ENCODE data around the gene KCNQ4.

The KCNQ4 gene

DNA sequence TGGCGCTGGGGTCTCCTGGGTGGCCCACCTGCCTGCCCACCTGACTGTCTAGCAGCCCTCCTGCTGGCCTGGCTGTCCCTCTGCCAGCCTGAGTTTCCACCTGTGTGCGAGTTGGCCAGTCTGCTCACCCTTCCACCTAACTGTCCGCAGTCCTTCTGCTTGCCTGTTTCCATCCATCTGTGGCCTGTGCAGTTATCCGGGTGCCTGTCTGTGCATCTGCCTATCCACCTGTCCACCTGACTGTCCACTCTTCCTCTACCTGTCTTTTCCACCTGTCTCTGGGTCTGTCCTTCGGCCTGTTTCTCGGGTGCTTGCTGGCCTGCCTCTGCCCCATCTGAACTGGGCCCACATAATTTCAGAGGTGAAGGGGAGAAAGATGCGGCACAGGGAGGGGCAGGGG lies 1.9 kb downstream of the KCNQ4 start:
- no peak overlapping the region for H3K4me2 ChIP-seq (ENCODE audit: low read length)
- no peak overlapping the region for H3K9ac ChIP-seq (ENCODE audit: low read length)
- H3K9me2 ChIP-seq (ENCODE audit: low read depth, low read length), result no peaks in the 10 kb centered on the region
- TF ChIP-seq EZH2 (IDR thresholded peaks at IDR 0.05; ENCODE audit: borderline replicate concordance, low read length), result no peak
- no peaks in the 10 kb centered on the region for H3F3A ChIP-seq (ENCODE audit: insufficient read depth, low read length)
- no peaks in the 10 kb centered on the region for H4K20me1 ChIP-seq (ENCODE audit: insufficient read depth, low read length)
- no peak overlapping the region for H2AFZ ChIP-seq (ENCODE audit: low read length)
- H3K9me3 ChIP-seq (ENCODE audit: low read length), result no peaks in the 10 kb centered on the region
- H3K4me1 ChIP-seq (ENCODE audit: insufficient read depth, low read length, severe bottlenecking), result no peaks in the 10 kb centered on the region
- H3K4me3 ChIP-seq (ENCODE audit: low read depth, low read length, poor library complexity, severe bottlenecking), result no peak overlapping the region
- no peaks in the 10 kb centered on the region for H3K79me2 ChIP-seq (ENCODE audit: insufficient read depth, low read length)
- H3K27ac ChIP-seq (ENCODE audit: low read depth, low read length, poor library complexity, severe bottlenecking), result no peak overlapping the region
- H3K36me3 ChIP-seq (ENCODE audit: insufficient read depth, low read length), result no peaks in the 10 kb centered on the region
- H3K27me3 ChIP-seq (ENCODE audit: insufficient read depth, low read length), result peaks cover 3% of the 10 kb centered on the region; the same call in 1 of the 2 replicates

DNA sequence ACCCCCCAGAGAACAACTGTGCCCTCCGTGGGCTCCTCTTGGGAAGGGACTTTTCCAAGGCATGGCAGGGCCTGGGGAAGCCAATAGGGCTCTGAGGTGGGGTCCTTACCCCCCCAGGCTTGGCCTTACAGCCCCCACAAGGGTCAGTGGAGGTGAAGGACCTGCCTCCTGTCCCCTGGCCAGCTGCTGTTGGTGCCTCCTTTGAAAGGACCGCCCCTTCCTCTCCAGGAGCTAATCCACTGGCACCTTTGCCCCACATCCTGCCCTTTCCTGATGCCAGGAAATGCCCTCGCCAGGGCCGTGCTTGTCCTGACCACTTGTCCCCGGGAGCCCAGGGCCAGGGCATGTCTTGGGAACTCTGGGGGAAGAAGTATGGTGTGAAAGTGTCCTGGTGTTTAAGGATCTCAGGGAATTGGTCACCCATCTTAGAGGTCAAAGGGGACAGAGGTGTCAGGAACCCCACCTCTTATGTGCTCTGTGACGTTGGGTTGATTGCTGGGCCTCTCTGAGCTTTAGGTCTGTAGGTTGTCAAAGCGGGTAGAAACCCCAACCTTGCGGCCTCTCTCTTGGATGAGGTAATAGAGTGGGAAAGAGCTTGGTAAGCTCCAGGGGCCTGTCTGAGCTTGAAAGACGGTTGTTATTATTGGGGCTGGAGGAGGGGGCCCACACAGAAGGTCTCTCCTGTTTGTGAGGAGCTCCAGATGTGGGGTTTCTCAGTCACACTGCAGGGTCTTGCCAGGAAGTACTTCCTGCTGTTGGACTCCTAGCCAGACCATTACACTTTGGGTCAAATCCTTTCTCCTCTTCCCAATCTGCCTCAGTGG lies 2.8 kb downstream of the KCNQ4 start:
- no peak overlapping the region for H3K27ac ChIP-seq (ENCODE audit: low read depth, low read length, poor library complexity, severe bottlenecking)
- no peaks in the 10 kb centered on the region for H3K36me3 ChIP-seq (ENCODE audit: insufficient read depth, low read length)
- no peaks in the 10 kb centered on the region for H3K9me2 ChIP-seq (ENCODE audit: low read depth, low read length)
- H3K9ac ChIP-seq (ENCODE audit: low read length), result no peak overlapping the region
- H3K27me3 ChIP-seq (ENCODE audit: insufficient read depth, low read length), result peaks cover 3% of the 10 kb centered on the region; the same call in 1 of the 2 replicates
- H3K4me1 ChIP-seq (ENCODE audit: insufficient read depth, low read length, severe bottlenecking), result no peaks in the 10 kb centered on the region
- no peak overlapping the region for H2AFZ ChIP-seq (ENCODE audit: low read length)
- TF ChIP-seq, protein P1, sequence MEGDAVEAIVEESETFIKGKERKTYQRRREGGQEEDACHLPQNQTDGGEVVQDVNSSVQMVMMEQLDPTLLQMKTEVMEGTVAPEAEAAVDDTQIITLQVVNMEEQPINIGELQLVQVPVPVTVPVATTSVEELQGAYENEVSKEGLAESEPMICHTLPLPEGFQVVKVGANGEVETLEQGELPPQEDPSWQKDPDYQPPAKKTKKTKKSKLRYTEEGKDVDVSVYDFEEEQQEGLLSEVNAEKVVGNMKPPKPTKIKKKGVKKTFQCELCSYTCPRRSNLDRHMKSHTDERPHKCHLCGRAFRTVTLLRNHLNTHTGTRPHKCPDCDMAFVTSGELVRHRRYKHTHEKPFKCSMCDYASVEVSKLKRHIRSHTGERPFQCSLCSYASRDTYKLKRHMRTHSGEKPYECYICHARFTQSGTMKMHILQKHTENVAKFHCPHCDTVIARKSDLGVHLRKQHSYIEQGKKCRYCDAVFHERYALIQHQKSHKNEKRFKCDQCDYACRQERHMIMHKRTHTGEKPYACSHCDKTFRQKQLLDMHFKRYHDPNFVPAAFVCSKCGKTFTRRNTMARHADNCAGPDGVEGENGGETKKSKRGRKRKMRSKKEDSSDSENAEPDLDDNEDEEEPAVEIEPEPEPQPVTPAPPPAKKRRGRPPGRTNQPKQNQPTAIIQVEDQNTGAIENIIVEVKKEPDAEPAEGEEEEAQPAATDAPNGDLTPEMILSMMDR (IDR thresholded peaks at IDR 0.05; ENCODE audit: low read length), result no peak
- no peak for TF ChIP-seq EZH2 (IDR thresholded peaks at IDR 0.05; ENCODE audit: borderline replicate concordance, low read length)
- no peaks in the 10 kb centered on the region for H3K79me2 ChIP-seq (ENCODE audit: insufficient read depth, low read length)
- no peak overlapping the region for H3K4me2 ChIP-seq (ENCODE audit: low read length)
- H4K20me1 ChIP-seq (ENCODE audit: insufficient read depth, low read length), result no peaks in the 10 kb centered on the region
- no peak overlapping the region for H3K4me3 ChIP-seq (ENCODE audit: low read depth, low read length, poor library complexity, severe bottlenecking)
- no peaks in the 10 kb centered on the region for H3F3A ChIP-seq (ENCODE audit: insufficient read depth, low read length)
- no peaks in the 10 kb centered on the region for H3K9me3 ChIP-seq (ENCODE audit: low read length)

DNA sequence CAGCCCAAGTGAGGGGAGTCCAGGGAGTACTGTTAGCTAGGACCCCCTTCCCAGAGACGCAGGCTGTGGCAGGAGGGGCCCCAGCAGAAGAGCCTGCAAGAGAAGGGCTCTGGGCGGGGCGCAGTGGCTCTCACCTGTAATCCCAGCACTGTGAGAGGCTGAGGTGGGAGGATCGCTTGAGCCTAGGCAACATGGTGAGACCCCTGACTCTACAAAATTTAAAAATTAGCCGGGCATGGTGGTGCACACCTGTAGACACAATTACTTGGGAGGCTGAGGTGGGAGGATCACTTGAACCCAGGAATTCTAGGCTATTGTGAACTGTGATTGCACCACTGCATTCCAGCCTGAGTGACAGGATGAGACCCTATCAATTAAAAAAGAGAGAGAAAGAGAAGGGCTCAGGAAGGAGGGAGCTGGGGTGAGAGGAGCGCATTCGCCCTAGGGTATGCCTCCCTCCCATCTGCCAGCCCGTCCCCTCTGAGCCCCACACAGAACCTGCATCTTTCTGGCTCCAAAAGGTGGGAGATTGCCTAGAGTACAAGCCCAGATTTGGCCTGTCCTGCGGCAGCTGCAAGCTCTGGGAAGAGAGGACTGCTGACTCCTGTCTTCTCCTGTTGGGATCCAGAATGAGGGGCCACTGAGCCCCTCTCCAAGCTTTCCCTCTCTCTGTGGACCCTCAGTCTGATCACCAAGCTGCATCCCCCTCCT lies 3.6 kb downstream of the KCNQ4 start:
- peaks cover 3% of the 10 kb centered on the region; the same call in 1 of the 2 replicates for H3K27me3 ChIP-seq (ENCODE audit: insufficient read depth, low read length)
- no peaks in the 10 kb centered on the region for H3K9me2 ChIP-seq (ENCODE audit: low read depth, low read length)
- H3K4me1 ChIP-seq (ENCODE audit: insufficient read depth, low read length, severe bottlenecking), result no peaks in the 10 kb centered on the region
- H3K9me3 ChIP-seq (ENCODE audit: low read length), result no peaks in the 10 kb centered on the region
- no peaks in the 10 kb centered on the region for H3K79me2 ChIP-seq (ENCODE audit: insufficient read depth, low read length)
- no peak overlapping the region for H3K4me2 ChIP-seq (ENCODE audit: low read length)
- no peaks in the 10 kb centered on the region for H3K36me3 ChIP-seq (ENCODE audit: insufficient read depth, low read length)
- H3F3A ChIP-seq (ENCODE audit: insufficient read depth, low read length), result no peaks in the 10 kb centered on the region
- no peak overlapping the region for H2AFZ ChIP-seq (ENCODE audit: low read length)
- H3K27ac ChIP-seq (ENCODE audit: low read depth, low read length, poor library complexity, severe bottlenecking), result no peak overlapping the region
- no peak for TF ChIP-seq EZH2 (IDR thresholded peaks at IDR 0.05; ENCODE audit: borderline replicate concordance, low read length)
- TF ChIP-seq, protein P1 (IDR thresholded peaks at IDR 0.05; ENCODE audit: low read length), result no peak
- no peak overlapping the region for H3K9ac ChIP-seq (ENCODE audit: low read length)
- no peaks in the 10 kb centered on the region for H4K20me1 ChIP-seq (ENCODE audit: insufficient read depth, low read length)
- H3K4me3 ChIP-seq (ENCODE audit: low read depth, low read length, poor library complexity, severe bottlenecking), result no peak overlapping the region
